ENCODE results near the gene MKRN2.

GRCh38 chr3:12574131-12574530, 17.2 kb downstream of the MKRN2 start:
- TF ChIP-seq POLR2AphosphoS5 (IDR thresholded peaks at IDR 0.05; ENCODE audit: low read depth, low read length), result no peak
- no peak for TF ChIP-seq CTCF (IDR thresholded peaks at IDR 0.05 in 2 of 3, conservative IDR thresholded peaks at IDR 0.05 in 1 of 3; ENCODE audit: borderline replicate concordance in 1 of 3, insufficient read depth in 1 of 3, low read depth in 2 of 3, low read length in 2 of 3)
- TF ChIP-seq CEBPB (IDR thresholded peaks at IDR 0.05; ENCODE audit: low read depth), result no peak

Measured in HCT116 (cell line).